ENCODE data around the gene FCER2. TPM values are rescaled to one million over a fixed set of nuclear protein-coding genes. Genes with fewer than 3 reads are reported as not detected.

Gene FCER2
- total and polyA plus RNA-seq, 2 of the 13 experiments (the other 11 are each of a cell fraction or from before 2014, with no cell fraction given), result not detected

- H3K79me2 ChIP-seq (ENCODE audit: insufficient read depth, low read length), result no peaks in the 10 kb centered on the region
- in situ Hi-C loops (cut with HindIII; ENCODE audit: extremely low pct_ligation_motif_present, low pct_unique_long_range_greater_than_20kb), result no loop called here
- FAIRE-seq (no peak), DNase-seq (ENCODE audit: low spot score) (no peak), ATAC-seq (no peak)
- peaks cover 5% of the 10 kb centered on the region; the same call in 1 of the 2 replicates for H3K4me1 ChIP-seq (ENCODE audit: insufficient read depth, low read length)
- CTCF ChIA-PET (ENCODE audit: low intra/inter-chr PET ratio, low total read pairs), result no interaction called here
- no peak overlapping the region for H3K4me3 ChIP-seq (replicated peaks in 1 of 3; ENCODE audit: insufficient read depth in 1 of 3, low read depth in 2 of 3, low read length in 3 of 3)
- no peaks in the 10 kb centered on the region for H3K9me3 ChIP-seq (ENCODE audit: low read length)
- intact Hi-C loops (cut with micrococcal nuclease; ENCODE audit: unreplicated experiment), result loop anchor here (2.0 kb wide), 1 partner anchor 51 kb away; no protein-coding TSS in a partner anchor
- no peak for TF ChIP-seq BCL6 (CRISPR knock-in tag; IDR thresholded peaks at IDR 0.05)
- no peak for TF ChIP-seq MBNL3 (CRISPR knock-in tag; conservative IDR thresholded peaks at IDR 0.05)
- TF ChIP-seq ZNF558 (CRISPR knock-in tag; IDR thresholded peaks at IDR 0.05; ENCODE audit: borderline replicate concordance), result no peak
- no peak for TF ChIP-seq NR2F2 (IDR thresholded peaks at IDR 0.05; ENCODE audit: borderline replicate concordance, low read depth)
- TF ChIP-seq SMAD9 (CRISPR knock-in tag; IDR thresholded peaks at IDR 0.05), result no peak
- no peak for TF ChIP-seq PPARG (CRISPR knock-in tag; conservative IDR thresholded peaks at IDR 0.05)
- no peak for TF ChIP-seq MAFF (IDR thresholded peaks at IDR 0.05; ENCODE audit: low read depth, low read length)
- TF ChIP-seq ZFAT (CRISPR knock-in tag; conservative IDR thresholded peaks at IDR 0.05), result no peak
- no peak for TF ChIP-seq ZNF510 (CRISPR knock-in tag; IDR thresholded peaks at IDR 0.05; ENCODE audit: low read depth)
- TF ChIP-seq SKIL (CRISPR knock-in tag; IDR thresholded peaks at IDR 0.05; ENCODE audit: borderline replicate concordance), result no peak
- TF ChIP-seq GPBP1L1 (CRISPR knock-in tag; IDR thresholded peaks at IDR 0.05), result no peak
- TF ChIP-seq GRHL1 (CRISPR knock-in tag; conservative IDR thresholded peaks at IDR 0.05), result no peak
- TF ChIP-seq ZBTB42 (CRISPR knock-in tag; IDR thresholded peaks at IDR 0.05), result no peak
- TF ChIP-seq ZBTB26 (CRISPR knock-in tag; IDR thresholded peaks at IDR 0.05; ENCODE audit: borderline replicate concordance), result no peak
- TF ChIP-seq MLX (CRISPR knock-in tag; IDR thresholded peaks at IDR 0.05), result no peak
- TF ChIP-seq TBX3 (IDR thresholded peaks at IDR 0.05; ENCODE audit: borderline replicate concordance), result no peak
- no peak for TF ChIP-seq FOXA1 (IDR thresholded peaks at IDR 0.05)
- TF ChIP-seq FOXA1 (CRISPR knock-in tag; IDR thresholded peaks at IDR 0.05), result no peak
- TF ChIP-seq ETS1 (CRISPR knock-in tag; IDR thresholded peaks at IDR 0.05), result no peak
- no peak overlapping the region for H2AFZ ChIP-seq (ENCODE audit: low read length)
- POLR2A ChIA-PET, result no interaction called here
- no peaks in the 10 kb centered on the region for H3K36me3 ChIP-seq (replicated peaks in 1 of 2; ENCODE audit: control insufficient read depth in 1 of 2, insufficient read depth in 2 of 2, low read length in 2 of 2)
- no peak overlapping the region for H3K9ac ChIP-seq (ENCODE audit: insufficient read depth, low read depth, low read length)
- no TSS peak for BruUV-seq (replicated peaks)
- H3K27me3 ChIP-seq (ENCODE audit: control insufficient read depth in 1 of 2, insufficient read depth in 2 of 2, low read length in 2 of 2), result peaks cover 3 to 13% of the 10 kb centered on the region in 2 experiments; a peak in 2 of 5 replicates
- H4K20me1 ChIP-seq (ENCODE audit: insufficient read depth, low read length), result no peaks in the 10 kb centered on the region
- 23% methylated on average over 2 of the region's 2 CpGs for WGBS (ENCODE audit: low lambda C conversion rate)
- H3K4me2 ChIP-seq (ENCODE audit: low read depth, low read length), result no peak overlapping the region
- H3K27ac ChIP-seq (ENCODE audit: extremely low read length, insufficient read depth, low read length), result no peak overlapping the region
Observed at GRCh38 chr19:7748171-7748570, 46.2 kb upstream of the FCER2 start.
